ENCODE results near the gene MEP1A. TPM values are rescaled to one million over a fixed set of nuclear protein-coding genes. Genes with fewer than 3 reads are reported as not detected.

Gene MEP1A
- total and polyA plus RNA-seq, 2 donors (not counting 3 experiments of a cell fraction or from before 2014, with no cell fraction given): not detected

DNA sequence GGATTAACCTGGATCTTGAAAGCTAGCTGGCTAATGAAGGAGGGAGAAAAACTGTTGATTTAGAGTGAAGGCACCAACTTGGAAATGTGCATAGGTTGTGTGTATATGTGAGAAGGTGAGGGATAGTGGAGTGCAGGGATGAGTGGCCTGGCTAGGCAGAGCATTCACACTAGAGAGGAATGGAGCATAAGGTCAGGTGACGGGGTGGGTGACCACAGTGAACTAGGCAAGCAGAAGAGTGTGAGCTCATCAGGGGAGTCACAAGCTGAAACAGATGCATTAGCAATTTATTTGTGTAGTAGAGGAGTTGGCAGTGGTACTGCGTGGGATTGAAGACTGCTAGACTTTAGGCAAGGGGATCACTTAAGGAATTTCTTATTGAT is 36.0 kb upstream of the MEP1A start:
- Histone ChIP-seq H3K27me3 (ENCODE audit: control insufficient read depth in 2 of 2, insufficient read depth in 2 of 2, low read length in 2 of 2) (no peaks in the 10 kb centered on the region), H3K9me1 (replicated peaks; ENCODE audit: control insufficient read depth, extremely low read depth, insufficient read depth, low read length) (no peaks in the 10 kb centered on the region), H4K20me1 (replicated peaks; ENCODE audit: control insufficient read depth, extremely low read depth, insufficient read depth, low read length) (no peaks in the 10 kb centered on the region), H3K9me3 (replicated peaks; ENCODE audit: control insufficient read depth, insufficient read depth, low read length) (no peaks in the 10 kb centered on the region), H3K36me3 (ENCODE audit: control insufficient read depth in 2 of 2, extremely low read depth in 1 of 2, insufficient read depth in 2 of 2, low read length in 2 of 2) (no peaks in the 10 kb centered on the region), H3K4me3 (replicated peaks in 1 of 3; ENCODE audit: insufficient read depth in 1 of 3, low read depth in 1 of 3, low read length in 3 of 3) (no peak overlapping the region), H3K27ac (ENCODE audit: insufficient read depth, low read depth, low read length) (no peak overlapping the region), H3K9ac (replicated peaks; ENCODE audit: extremely low read depth, insufficient read depth, low read length) (no peak overlapping the region), H3K4me2 (ENCODE audit: insufficient read depth, low read length) (no peak overlapping the region), H2AFZ (ENCODE audit: low read depth, low read length) (no peak overlapping the region), H3K79me2 (ENCODE audit: control insufficient read depth, insufficient read depth, low read length) (no peaks in the 10 kb centered on the region), H3K4me1 (ENCODE audit: control insufficient read depth, extremely low read depth, insufficient read depth, low read length) (no peaks in the 10 kb centered on the region)
- dilution Hi-C loops (cut with MboI; ENCODE audit: extremely low pct_ligation_motif_present, low sequenced_read_pairs): no loop called here
- POLR2A ChIA-PET: no interaction called here
- DNase-seq (ENCODE audit: low read depth, low spot score): no peak
- intact Hi-C loops (cut with micrococcal nuclease): no loop called here
- BruUV-seq (replicated peaks): no TSS peak
- no peak for FAIRE-seq
- TF ChIP-seq EZH2 (IDR thresholded peaks at IDR 0.05; ENCODE audit: borderline replicate concordance, low read depth, low read length, severe bottlenecking) (no peak), MYC (IDR thresholded peaks at IDR 0.05; ENCODE audit: low read depth, low read length) (no peak), JUN (IDR thresholded peaks at IDR 0.05; ENCODE audit: borderline replicate concordance, insufficient read depth, insufficient read length, low read depth) (no peak), MAX (IDR thresholded peaks at IDR 0.05; ENCODE audit: insufficient read depth, insufficient read length) (no peak), POLR2A (IDR thresholded peaks at IDR 0.05; ENCODE audit: low read depth, low read length) (no peak), CTCF (IDR thresholded peaks at IDR 0.05; ENCODE audit: extremely low read depth in 1 of 2, insufficient read depth in 1 of 2, low read depth in 1 of 2, low read length in 2 of 2) (no peak)
- CTCF ChIA-PET: no interaction called here

All from endothelial cell of umbilical vein (primary cell).